IPS-18a (cell line): ENCODE measurements around the gene SYVN1.

Source experiments
- H3K27ac ChIP-seq: one replicate; pipeline ENCODE4 v1.5.1; 2013; ENCODE audit warnings: low read length
- H3K27me3 ChIP-seq: one replicate; pipeline ENCODE4 v1.6.1; 2013; ENCODE audit warnings: mild to moderate bottlenecking, low read length; ENCODE audit not compliant: control insufficient read depth, insufficient read depth
- H3K36me3 ChIP-seq: one replicate; pipeline ENCODE4 v1.6.1; 2013; ENCODE audit warnings: low read depth, low read length; ENCODE audit not compliant: control insufficient read depth
- H3K4me1 ChIP-seq: one replicate; pipeline ENCODE4 v1.6.1; 2013; ENCODE audit warnings: low read depth, low read length; ENCODE audit not compliant: control insufficient read depth
- H3K4me3 ChIP-seq: one replicate; pipeline ENCODE4 v1.5.1; 2013; ENCODE audit warnings: low read length
- H3K9ac ChIP-seq: one replicate; pipeline ENCODE4 v1.6.1; 2013; ENCODE audit warnings: mild to moderate bottlenecking, low read length, moderate library complexity
- H3K9me3 ChIP-seq: one replicate; pipeline ENCODE4 v1.6.1; 2013; ENCODE audit warnings: low read depth, low read length; ENCODE audit not compliant: control insufficient read depth

The SYVN1 gene

GRCh38 chr11:65085446-65085845 is 48.9 kb downstream of the SYVN1 start:
- Histone ChIP-seq H3K9ac (no peak overlapping the region), H3K9me3 (no peaks in the 10 kb centered on the region), H3K27ac (no peak overlapping the region), H3K36me3 (peaks cover 26% of the 10 kb centered on the region), H3K27me3 (no peaks in the 10 kb centered on the region), H3K4me1 (peaks cover 5% of the 10 kb centered on the region), H3K4me3 (peak overlapping the region; percentile 75)

DNA sequence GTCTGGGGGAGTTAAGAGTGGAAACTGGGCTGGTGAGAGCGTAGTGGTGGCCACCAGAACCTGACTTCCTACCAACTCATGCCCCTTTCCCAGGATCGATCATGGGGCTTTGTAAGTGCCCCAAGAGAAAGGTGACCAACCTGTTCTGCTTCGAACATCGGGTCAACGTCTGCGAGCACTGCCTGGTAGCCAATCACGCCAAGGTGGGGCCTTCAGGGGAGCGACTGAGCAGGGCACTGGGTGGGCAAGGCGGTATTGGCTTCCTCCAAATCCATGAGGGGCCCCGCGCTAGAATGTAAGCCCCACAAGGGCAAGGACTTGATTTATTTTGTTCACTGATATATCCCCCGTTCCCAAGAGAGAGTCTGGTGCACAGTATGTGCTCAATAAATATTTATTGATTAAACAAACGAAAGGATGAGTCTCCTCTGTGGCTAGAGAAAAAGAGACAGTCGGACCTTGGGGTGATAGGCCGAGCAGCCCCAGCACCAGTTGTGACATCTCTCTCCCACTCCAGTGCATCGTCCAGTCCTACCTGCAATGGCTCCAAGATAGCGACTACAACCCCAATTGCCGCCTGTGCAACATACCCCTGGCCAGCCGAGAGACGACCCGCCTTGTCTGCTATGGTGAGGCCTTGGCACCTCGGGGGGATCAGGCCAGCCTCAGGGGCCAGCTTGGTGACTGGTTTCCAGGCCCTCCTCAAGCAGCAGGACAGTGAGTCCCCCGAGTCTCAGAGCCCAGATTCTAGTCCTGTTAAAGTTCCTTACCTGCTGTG is 49.5 kb downstream of the SYVN1 start:
- H3K27ac ChIP-seq = peak overlapping the region; percentile 41
- H3K27me3 ChIP-seq = no peaks in the 10 kb centered on the region
- H3K9me3 ChIP-seq = no peaks in the 10 kb centered on the region
- peaks cover 30% of the 10 kb centered on the region for H3K36me3 ChIP-seq
- peak overlapping the region; percentile 75 for H3K4me3 ChIP-seq
- H3K9ac ChIP-seq = peak overlapping the region; percentile 82
- peaks cover 5% of the 10 kb centered on the region for H3K4me1 ChIP-seq

DNA sequence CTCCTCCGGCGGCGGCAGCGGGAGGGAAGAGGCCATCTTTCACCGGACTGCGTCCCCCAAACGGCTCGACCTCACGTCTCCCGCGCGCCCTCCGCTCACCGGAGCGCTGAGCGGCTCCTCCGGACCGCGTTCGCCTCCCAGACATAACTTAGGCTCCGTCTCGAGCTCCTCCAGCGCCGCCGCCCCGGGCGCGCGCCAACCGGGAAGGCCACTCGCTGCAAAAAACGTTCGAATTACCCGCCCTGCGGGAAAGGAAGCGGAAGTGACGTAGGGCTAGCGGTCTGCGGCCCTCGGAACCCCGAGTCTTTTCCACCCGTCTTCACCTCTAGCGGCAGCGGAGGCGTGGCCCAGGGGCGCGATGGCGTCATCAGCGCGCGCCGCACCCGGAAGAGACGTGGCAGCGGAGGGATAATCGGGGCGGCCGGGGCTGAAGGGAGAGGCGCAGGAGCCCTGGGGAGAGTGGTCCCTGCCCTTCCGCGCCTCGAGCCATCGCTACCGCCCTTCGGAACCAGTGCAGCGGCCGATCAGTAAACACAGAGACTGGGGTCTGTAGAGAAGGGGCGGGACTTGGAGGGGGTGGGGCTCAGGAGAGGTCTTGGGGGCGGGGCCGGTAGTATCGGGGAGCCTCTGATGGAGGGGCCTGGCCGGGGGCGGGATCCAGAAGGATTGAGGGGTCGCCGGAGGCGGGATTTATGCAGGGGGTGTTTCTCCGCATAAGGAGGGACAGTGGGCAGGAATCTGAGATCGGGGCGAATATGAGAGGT is 50.3 kb downstream of the SYVN1 start, which contains the start of the genes CDCA5 and ZFPL1:
Gene CDCA5 (minus strand): TSS at position 207 of the 764 bp plus-strand sequence. CDS start 62 bp downstream, at position 145.
Gene ZFPL1 (plus strand): TSS at position 389 of the 764 bp plus-strand sequence. CDS start 477 bp downstream, outside the sequence.
- Histone ChIP-seq H3K27ac (peak within 1 kb of the TSS; percentile 56), H3K4me3 (peak within 1 kb of the TSS; percentile 75), H3K4me1 (peaks cover 5% of the 10 kb centered on the region), H3K36me3 (peaks cover 37% of the 10 kb centered on the region), H3K9ac (peak within 1 kb of the TSS; percentile 82), H3K9me3 (no peaks in the 10 kb centered on the region), H3K27me3 (no peaks in the 10 kb centered on the region)

DNA sequence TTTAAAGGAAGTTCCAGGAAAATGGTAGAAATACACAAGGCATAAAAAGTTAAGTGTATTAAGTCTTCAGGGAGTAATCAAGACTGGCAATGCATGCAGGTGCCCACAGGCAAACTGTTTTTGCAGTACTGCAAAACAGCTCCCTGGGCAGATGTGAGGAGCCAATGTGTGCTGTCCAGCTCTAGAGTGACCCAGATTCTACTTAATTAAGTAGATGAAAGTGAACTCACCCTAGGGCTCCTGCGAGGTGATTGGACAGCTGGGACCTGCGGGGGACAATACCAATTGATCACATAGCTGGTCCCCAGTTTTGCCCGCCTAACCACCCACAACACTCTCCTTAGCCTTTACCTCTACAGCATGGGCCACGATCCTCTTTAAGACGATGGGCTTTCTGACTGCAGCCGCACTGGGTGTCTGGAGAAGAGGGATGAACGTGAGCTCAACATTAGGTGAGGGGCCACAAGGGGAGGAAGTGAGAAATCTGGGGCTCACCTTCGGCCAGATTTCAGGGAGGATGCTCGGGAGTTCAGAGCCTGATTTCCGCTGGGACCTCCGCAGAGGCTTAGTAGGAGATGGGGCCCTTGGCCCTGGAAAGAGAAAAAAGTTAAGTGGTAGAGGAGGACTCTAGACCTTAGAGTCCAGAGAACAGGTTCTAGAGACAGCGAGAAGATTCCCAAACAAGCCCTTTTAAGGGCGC is 51.0 kb downstream of the SYVN1 start:
- Histone ChIP-seq H3K4me1 (peaks cover 5% of the 10 kb centered on the region), H3K27ac (peak overlapping the region; percentile 56), H3K27me3 (no peaks in the 10 kb centered on the region), H3K9me3 (no peaks in the 10 kb centered on the region), H3K4me3 (peak overlapping the region; percentile 75), H3K9ac (peak overlapping the region; percentile 82), H3K36me3 (peaks cover 39% of the 10 kb centered on the region)

DNA sequence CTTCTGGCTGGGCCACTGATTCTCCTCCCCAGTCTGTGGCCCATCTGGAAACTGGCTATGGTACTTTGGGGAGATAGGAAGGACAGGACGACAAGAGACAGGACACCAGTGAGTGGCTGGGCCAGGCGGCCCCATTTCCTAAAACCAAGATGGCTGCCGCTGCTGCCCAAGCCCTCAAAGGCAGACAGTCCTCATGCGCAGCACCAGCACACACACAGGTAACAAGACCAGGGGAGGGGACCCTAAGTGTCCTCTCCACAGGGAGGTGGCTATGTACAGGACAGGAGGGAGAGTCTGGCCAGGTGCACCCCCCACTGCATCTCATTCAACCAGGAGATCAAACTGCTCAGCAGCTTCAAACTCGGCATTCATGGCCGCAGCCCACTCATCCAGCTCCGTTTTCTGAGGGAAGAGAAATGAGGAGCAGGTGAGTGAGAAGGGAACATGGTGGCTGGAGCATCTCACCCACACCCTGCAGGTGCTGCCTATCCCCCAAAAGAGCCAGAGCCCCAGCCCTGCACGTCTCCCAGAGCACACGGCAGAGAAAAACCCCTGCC is 55.5 kb downstream of the SYVN1 start:
- peaks cover 47% of the 10 kb centered on the region for H3K36me3 ChIP-seq
- H3K9ac ChIP-seq = no peak overlapping the region
- H3K27me3 ChIP-seq = no peaks in the 10 kb centered on the region
- peaks cover 5% of the 10 kb centered on the region for H3K4me1 ChIP-seq
- H3K27ac ChIP-seq = no peak overlapping the region
- no peak overlapping the region for H3K4me3 ChIP-seq
- no peaks in the 10 kb centered on the region for H3K9me3 ChIP-seq

- H3K36me3 ChIP-seq = peaks cover 47% of the 10 kb centered on the region
- no peak overlapping the region for H3K27ac ChIP-seq
- H3K9me3 ChIP-seq = no peaks in the 10 kb centered on the region
- peaks cover 5% of the 10 kb centered on the region for H3K4me1 ChIP-seq
- no peak overlapping the region for H3K9ac ChIP-seq
- H3K27me3 ChIP-seq = no peaks in the 10 kb centered on the region
- no peak overlapping the region for H3K4me3 ChIP-seq
These were observed 56.2 kb downstream of the SYVN1 start for GRCh38 chr11:65078151-65078550.

DNA sequence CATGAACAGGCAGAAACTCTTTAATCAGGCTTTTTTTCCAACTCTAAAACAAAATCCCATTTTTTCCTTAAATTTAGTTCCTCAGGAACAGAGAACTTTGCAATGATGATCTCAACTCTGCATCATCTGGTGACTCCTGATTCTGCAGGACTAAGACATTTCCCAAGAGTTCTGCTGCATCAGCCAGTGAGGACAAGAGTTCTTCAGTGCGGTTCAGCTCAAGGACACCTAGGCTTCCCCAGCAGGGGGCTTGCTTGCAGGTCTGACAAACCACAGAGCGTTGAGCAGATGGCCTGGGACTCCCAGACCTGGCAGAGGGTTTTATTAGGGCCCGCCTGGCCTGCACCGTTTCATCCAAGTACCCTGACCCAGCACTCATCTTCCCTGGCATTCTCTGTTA is 56.9 kb downstream of the SYVN1 start:
- no peaks in the 10 kb centered on the region for H3K4me1 ChIP-seq
- no peaks in the 10 kb centered on the region for H3K9me3 ChIP-seq
- H3K27ac ChIP-seq = no peak overlapping the region
- no peaks in the 10 kb centered on the region for H3K27me3 ChIP-seq
- H3K4me3 ChIP-seq = no peak overlapping the region
- H3K9ac ChIP-seq = no peak overlapping the region
- peaks cover 47% of the 10 kb centered on the region for H3K36me3 ChIP-seq
